HG02759 (cell line): Measurements from ENCODE around the gene PTP4A2.
A peak's percentile ranks its signal among the peaks of the same experiment; 100 is the strongest.
"Not testable (repeated sequence)": the region's sequence is repeated elsewhere in the genome, so short reads cannot be mapped to it uniquely, and the experiment has no call there.

ENCODE experiments used
- ATAC-seq: cut with Tn5 transposase; IDR thresholded peaks from one replicate; pipeline ENCODE4 v1.9.1; 2021; ENCODE audit warnings: mild to moderate bottlenecking, moderate library complexity; ENCODE audit not compliant: unreplicated experiment

PTP4A2 gene

GRCh38 chr1:31951276-31951675, 13.1 kb upstream of the PTP4A2 start:
- ATAC-seq: no peak

- ATAC-seq: no peak
Measured at GRCh38 chr1:31949862-31950261, 11.7 kb upstream of the PTP4A2 start.

GRCh38 chr1:31945677-31946076, 7.5 kb upstream of the PTP4A2 start:
- ATAC-seq: not testable (repeated sequence)

- peak; percentile 72 for ATAC-seq
Measured at GRCh38 chr1:31944205-31945089, 6.3 kb upstream of the PTP4A2 start.

GRCh38 chr1:31943546-31944184, 5.5 kb upstream of the PTP4A2 start:
- ATAC-seq: no peak

GRCh38 chr1:31942061-31942460, 3.9 kb upstream of the PTP4A2 start:
- not testable (repeated sequence) for ATAC-seq

- ATAC-seq: peak; percentile 23
Measured at GRCh38 chr1:31939484-31940329, 1.5 kb upstream of the PTP4A2 start.

- peak; percentile 40 for ATAC-seq
Measured at GRCh38 chr1:31937300-31938183, 626 bp downstream of the PTP4A2 start.

GRCh38 chr1:31936981-31937299, 1.2 kb downstream of the PTP4A2 start:
- no peak for ATAC-seq

GRCh38 chr1:31936278-31936980, 1.7 kb downstream of the PTP4A2 start:
- ATAC-seq: no peak

- ATAC-seq: no peak
Measured at GRCh38 chr1:31934706-31935629, 3.2 kb downstream of the PTP4A2 start.

- no peak for ATAC-seq
Measured at GRCh38 chr1:31932491-31933316, 5.5 kb downstream of the PTP4A2 start.

- ATAC-seq: no peak
Measured at GRCh38 chr1:31931593-31932225, 6.5 kb downstream of the PTP4A2 start.

GRCh38 chr1:31930836-31931592, 7.2 kb downstream of the PTP4A2 start:
- ATAC-seq: no peak

GRCh38 chr1:31927661-31927980, 10.5 kb downstream of the PTP4A2 start:
- ATAC-seq: no peak

- ATAC-seq: no peak
Measured at GRCh38 chr1:31926853-31927660, 11.1 kb downstream of the PTP4A2 start.
